GM12878 (cell line): ENCODE measurements around the gene CHRNA9.

ENCODE experiments used
- CTCF ChIP-seq, 3 experiments: IDR thresholded peaks in 2 of 3; conservative IDR thresholded peaks in 1 of 3; 2 replicates each; pipeline ENCODE4 v1.5.1; 2011; ENCODE audit warnings: low read depth in 3 of 3, low read length in 3 of 3, mild to moderate bottlenecking in 3 of 3, control low read depth in 2 of 3, moderate library complexity in 2 of 3, inconsistent platforms in 1 of 3, mixed read lengths in 1 of 3; ENCODE audit not compliant: control insufficient read depth in 2 of 3, insufficient read depth in 1 of 3; ENCODE audit errors: extremely low read depth in 1 of 3
- EP300 ChIP-seq, 2 experiments: fragments of 150-350 bp in 1 of 2; IDR thresholded peaks; 2 replicates each; pipeline ENCODE4 v1.6.1; 2011 to 2012; ENCODE audit warnings: low read depth in 2 of 2, low read length in 2 of 2, borderline replicate concordance in 1 of 2, improper control_type of control experiment in 1 of 2, inconsistent platforms in 1 of 2; ENCODE audit not compliant: control insufficient read depth in 1 of 2
- ETV6 ChIP-seq, 2 experiments: fragments of 450-650 bp in 1 of 2; IDR thresholded peaks in 1 of 2; conservative IDR thresholded peaks in 1 of 2; 2 replicates each; pipeline ENCODE4 v1.6.1; 2014; ENCODE audit warnings: antibody characterized with exemption in 1 of 2, borderline replicate concordance in 1 of 2, low read depth in 1 of 2, mild to moderate bottlenecking in 1 of 2, moderate library complexity in 1 of 2
- FOXM1 ChIP-seq: IDR thresholded peaks from 2 replicates; pipeline ENCODE4 v1.6.1; 2012; ENCODE audit warnings: low read depth, mild to moderate bottlenecking, inconsistent platforms, low read length, moderate library complexity
- GABPA ChIP-seq: IDR thresholded peaks from 2 replicates; pipeline ENCODE4 v1.6.1; 2014; ENCODE audit warnings: antibody characterized with exemption, low read depth, mild to moderate bottlenecking, inconsistent platforms
- POLR2AphosphoS2 ChIP-seq: IDR thresholded peaks from 2 replicates; pipeline ENCODE4 v1.6.1; 2011; ENCODE audit warnings: low read depth, mild to moderate bottlenecking, low read length, improper control_type of control experiment, moderate library complexity
- RAD21 ChIP-seq: IDR thresholded peaks from 2 replicates; pipeline ENCODE4 v1.6.1; 2011; ENCODE audit warnings: mild to moderate bottlenecking, low read depth, low read length, moderate library complexity; ENCODE audit not compliant: insufficient read depth
- REST ChIP-seq: IDR thresholded peaks from 2 replicates; pipeline ENCODE4 v1.6.1; 2012; ENCODE audit warnings: mild to moderate bottlenecking, low read depth, low read length
- SMC3 ChIP-seq: IDR thresholded peaks from 2 replicates; pipeline ENCODE4 v1.6.1; 2011; ENCODE audit warnings: low read length, improper control_type of control experiment, borderline replicate concordance
- ZNF217 ChIP-seq: fragments of 450-650 bp; IDR thresholded peaks from 2 replicates; pipeline ENCODE4 v1.6.1; 2017; ENCODE audit warnings: antibody characterized with exemption, mild to moderate bottlenecking
- ZSCAN29 ChIP-seq: fragments of 450-650 bp; IDR thresholded peaks from 2 replicates; pipeline ENCODE4 v1.6.1; 2017; ENCODE audit warnings: mild to moderate bottlenecking, moderate library complexity

GRCh38 chr4:40403081-40403480, 67.9 kb downstream of the CHRNA9 start:
- no peak for TF ChIP-seq RAD21
- TF ChIP-seq ETV6 (conservative IDR thresholded peaks at IDR 0.05 in 1 of 2, IDR thresholded peaks at IDR 0.05 in 1 of 2; ENCODE audit: borderline replicate concordance in 1 of 2, low read depth in 1 of 2): no peak
- no peak for TF ChIP-seq REST
- no peak for TF ChIP-seq CTCF (IDR thresholded peaks at IDR 0.05 in 2 of 3, conservative IDR thresholded peaks at IDR 0.05 in 1 of 3; ENCODE audit: control insufficient read depth in 2 of 3, extremely low read depth in 1 of 3, insufficient read depth in 1 of 3, low read depth in 3 of 3, low read length in 3 of 3)
- no peak for TF ChIP-seq GABPA
- no peak for TF ChIP-seq FOXM1
- no peak for TF ChIP-seq ZSCAN29
- no peak for TF ChIP-seq ZNF217
- TF ChIP-seq SMC3: no peak
- TF ChIP-seq EP300 (IDR thresholded peaks at IDR 0.05; ENCODE audit: borderline replicate concordance in 1 of 2, control insufficient read depth in 1 of 2, low read depth in 2 of 2, low read length in 2 of 2): no peak
- no peak for TF ChIP-seq POLR2AphosphoS2
